Stimulated activated CD4-positive, alpha-beta T cell treated with anti-CD3 and anti-CD28 coated beads, Interleukin-12 subunit alpha, Interleukin-12 subunit beta, amount 100 ng/mL, for 4 hours (primary cell): Measurements from ENCODE around the gene PGS1.

ENCODE experiments used
- DNase-seq: peaks from one replicate; pipeline ENCODE4 v3.0.0-alpha.2; 2020

Gene PGS1

DNA sequence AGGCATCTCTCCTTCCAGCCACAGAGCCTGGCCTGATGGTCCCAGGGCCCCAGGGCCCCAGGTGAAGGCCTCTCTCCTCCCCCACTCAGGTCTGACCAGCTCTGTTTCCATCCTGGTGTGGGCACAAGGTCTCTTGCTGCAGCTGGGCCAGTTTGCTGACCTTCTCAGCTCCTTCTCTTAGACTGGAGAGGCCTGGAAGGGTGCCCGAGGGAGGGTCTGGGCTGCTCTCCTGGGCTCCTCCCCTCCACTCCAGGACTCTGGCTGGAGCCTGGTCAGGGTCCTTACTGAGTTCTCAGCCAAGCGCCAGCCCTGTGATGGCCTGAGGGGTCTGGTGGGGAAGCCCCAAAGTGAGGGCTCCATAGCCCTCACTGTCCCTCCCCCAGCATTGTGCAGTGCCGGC lies 31.0 kb upstream of the PGS1 start:
- no peak for DNase-seq

- no peak for DNase-seq
Measured at GRCh38 chr17:78348055-78348770, 30.2 kb upstream of the PGS1 start.

DNA sequence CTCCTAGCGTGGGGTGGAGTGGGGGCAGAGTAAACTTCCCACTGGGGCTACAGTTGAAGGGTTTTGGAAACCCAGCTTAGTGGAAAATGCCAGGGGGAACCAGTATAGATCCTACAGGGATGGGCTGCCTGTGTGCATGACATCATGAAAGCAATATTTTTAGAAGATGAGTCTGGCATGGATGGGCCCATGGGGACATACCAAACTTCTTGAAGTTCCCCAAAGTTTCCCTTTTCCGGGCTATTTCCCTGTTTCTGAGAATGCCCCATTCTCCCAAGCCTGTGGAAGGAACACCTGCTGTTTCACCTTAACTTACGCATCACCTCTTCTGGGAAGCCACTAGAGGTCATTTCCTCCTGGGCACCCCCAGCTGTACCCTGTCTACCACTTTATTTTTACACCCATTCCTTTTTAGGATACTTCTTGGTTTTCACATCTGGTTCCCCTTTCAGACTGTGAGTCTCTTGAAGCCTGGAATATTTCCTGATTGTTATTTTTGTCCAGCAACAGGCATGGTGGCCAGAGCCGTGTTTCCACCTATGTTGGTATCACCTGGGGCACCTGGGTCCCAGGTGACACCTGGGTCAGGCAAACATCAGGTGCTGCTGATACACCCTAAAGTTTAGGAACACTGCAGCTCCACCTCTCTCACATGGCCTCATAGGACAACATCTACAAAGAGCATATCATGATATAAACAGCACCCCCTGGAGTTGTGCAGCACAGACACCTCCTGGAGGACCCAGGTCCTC lies 28.4 kb upstream of the PGS1 start:
- no peak for DNase-seq

GRCh38 chr17:78351449-78352006 lies 26.9 kb upstream of the PGS1 start:
- no peak for DNase-seq

DNA sequence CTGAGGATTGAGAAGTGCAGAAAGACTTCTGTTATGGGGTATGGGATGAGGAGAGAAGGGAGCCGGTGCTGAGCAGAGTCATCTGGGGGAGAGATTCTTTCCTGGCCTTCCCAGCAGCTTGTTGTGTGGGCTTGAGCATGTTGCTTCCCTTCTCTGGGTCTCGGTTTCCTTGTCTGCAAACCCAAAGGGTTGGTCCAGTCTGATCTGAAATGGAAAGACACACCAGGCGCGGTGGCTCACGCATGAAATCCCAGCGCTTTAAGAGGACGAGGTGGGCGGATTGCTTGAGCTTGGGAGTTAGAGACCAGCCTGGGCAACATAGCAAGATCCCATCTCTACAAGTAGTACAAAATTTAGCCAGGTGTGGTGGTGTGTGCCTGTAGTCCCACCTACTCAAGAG lies 24.6 kb upstream of the PGS1 start:
- no peak for DNase-seq

GRCh38 chr17:78355045-78355641 lies 23.3 kb upstream of the PGS1 start:
- DNase-seq = no peak

DNA sequence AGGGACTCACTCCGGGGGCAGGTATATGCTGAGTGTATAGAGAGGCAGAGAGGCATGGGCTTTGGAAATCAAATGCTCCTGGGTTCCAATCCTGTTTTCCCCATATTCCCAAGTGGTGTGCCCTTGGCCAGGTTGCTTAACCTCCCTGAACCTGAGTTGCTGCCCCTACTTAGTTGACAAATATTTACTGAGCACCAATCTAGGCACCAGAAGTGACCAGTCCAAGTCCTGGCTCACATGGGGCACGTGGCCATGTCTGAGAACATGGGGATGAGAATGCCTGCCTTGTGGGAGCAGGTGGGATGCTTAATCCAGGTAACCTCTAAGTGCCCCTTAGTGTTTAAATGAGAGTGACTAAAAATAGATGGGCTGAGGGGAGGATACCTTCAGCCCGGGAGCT lies 22.7 kb upstream of the PGS1 start:
- DNase-seq = no peak

DNA sequence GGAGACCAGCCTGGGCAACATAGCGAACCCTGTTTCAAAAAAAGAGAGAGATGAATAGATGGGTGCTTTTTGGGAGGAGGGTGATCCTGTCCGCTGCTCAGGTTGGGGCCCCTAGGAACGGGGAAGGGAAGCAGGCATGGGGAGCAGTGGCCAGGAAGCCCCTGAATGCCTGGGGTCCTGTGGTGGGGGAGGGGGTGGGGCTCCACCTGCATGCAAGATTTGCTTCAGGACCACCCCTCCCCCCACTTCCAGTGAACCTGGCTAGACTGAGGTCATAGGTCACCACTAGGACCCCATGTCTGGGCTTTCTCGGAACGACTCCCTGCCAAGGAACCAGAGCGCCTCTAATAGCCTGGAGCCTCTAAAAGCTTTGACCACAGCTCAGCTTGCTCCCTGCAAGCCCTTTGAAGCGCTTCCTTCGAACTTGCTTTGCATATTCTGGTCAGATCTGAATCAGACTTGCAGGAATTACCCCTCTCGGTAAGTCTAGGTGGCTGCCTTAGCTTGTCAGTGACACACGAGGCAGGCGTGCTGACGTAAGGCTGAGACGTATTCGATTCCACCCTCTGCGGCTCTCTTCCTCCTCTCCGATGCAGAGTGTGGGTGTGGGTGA lies 22.2 kb upstream of the PGS1 start:
- DNase-seq = peak; percentile 81

GRCh38 chr17:78357177-78357586 lies 21.3 kb upstream of the PGS1 start:
- DNase-seq = no peak

- no peak for DNase-seq
Measured at GRCh38 chr17:78357672-78358537, 20.5 kb upstream of the PGS1 start.

DNA sequence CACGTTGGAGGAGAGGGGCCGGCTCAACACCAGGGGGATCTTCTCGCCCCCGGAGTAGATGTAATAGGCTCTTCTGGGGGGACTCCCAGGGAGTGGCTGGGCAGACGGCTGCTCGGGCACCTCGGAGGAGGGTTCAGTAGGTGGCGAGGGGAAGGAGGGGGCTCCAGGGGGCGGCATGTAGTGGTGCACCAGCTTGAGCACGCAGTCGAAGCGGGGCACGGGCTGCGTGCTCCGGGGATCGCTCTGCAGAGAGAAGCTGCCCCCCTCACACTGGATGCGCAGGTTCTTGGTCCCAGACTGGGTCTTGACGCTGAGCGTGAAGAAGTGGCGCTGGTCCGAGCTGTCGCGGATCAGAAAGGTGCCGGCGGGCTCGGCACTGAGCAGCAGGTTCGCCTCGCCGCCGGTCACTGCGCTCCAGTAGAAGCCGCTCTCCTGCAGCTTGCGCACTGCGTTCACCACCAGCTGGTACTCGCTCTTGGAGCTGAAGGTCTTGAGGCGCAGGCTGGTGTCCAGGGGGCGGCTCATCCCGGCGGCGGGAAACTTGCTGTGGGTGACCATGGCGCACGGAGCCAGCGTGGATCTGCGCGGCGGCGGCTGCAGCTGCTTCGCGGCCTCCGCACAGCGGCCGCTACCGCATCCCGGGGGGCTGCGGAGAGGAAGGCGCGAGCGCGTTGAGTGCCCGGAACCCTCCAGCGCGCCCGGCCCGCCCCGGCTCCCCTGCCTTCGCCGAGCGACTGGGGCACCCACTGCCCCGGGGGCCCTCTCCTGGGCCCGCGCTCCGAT lies 19.7 kb upstream of the PGS1 start:
- no peak for DNase-seq

- peak; percentile 45 for DNase-seq
Measured at GRCh38 chr17:78359321-78359996, 19.0 kb upstream of the PGS1 start.

- DNase-seq = peak; percentile 96
Measured at GRCh38 chr17:78359997-78360370, 18.5 kb upstream of the PGS1 start, which contains the start of gene SOCS3. TSS of gene SOCS3 (minus strand) at chr17:78360077. CDS start at chr17:78359095, 982 bp downstream.

DNA sequence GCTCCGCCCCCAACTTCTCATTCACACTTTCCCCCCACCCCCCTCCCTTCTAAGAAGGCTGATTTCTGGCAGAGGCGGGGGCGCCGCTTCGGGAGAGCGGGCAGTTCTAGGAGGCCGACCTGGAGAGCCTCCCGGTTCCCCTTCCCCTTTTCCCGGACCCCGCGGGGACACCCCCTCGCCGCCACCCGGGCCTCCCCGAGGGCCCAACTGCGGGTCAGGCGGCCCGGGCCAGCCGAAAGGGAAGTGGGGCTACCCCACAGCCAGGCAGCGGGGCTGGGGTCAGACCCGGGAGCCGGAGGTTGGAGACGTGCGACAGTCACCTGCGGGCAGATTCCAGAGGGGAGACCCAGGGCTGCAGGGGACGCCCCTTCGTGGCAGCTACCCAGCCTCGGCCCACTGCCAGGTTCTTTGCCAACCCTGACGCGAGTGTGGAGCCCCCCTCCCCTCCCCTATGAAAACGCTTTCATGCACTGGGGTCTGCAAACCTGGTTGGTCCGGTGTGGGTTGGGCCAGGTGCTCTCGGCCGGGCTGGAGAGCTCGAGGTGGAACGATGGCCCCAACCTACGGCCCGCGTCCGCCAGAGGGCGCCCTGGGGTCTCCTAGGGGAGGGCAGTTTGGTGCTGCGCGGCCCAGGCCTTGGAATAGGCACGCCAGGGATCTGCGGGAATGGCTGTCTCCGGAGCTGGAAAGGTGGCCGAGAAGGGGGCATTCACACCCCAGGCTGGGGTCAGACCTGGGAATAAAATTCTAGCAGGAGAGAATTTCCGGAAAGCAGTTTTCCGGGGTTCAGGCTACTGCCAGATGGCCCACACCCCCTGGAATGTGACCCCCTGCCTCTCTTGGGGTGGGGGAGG lies 17.9 kb upstream of the PGS1 start:
- DNase-seq = peak; percentile 95

DNA sequence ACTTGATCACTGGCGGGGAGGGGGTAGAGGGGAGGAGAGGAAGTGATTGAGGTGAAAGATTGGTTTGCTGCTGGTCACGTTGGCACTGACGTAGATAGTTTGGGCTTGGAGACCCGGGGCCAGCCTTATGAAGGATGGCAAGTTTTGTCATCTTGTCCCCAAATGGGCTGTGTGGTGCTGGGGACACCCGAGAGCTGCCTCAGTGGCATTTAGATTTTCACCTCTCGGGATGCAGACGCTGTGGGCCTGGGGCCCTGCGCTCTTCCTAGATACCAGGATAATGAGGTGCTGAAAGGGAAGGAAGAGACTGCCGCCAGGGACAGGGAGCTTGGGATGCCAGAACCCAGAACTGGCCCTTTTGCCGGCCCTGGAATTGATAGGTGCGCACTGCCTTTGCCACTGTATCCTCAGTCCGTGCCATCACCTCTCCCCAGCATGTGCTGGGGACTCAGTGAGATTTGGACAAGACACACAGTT lies 17.2 kb upstream of the PGS1 start:
- no peak for DNase-seq

- no peak for DNase-seq
Measured at GRCh38 chr17:78362232-78362631, 16.2 kb upstream of the PGS1 start.

GRCh38 chr17:78362671-78363070 lies 15.8 kb upstream of the PGS1 start:
- DNase-seq = no peak

- DNase-seq = no peak
Measured at GRCh38 chr17:78364436-78365281, 13.8 kb upstream of the PGS1 start.
